PC-9 (cell line): ENCODE data around the gene ZNF778. TPM values are rescaled to one million over a fixed set of nuclear protein-coding genes. Genes with fewer than 3 reads are reported as not detected.

ENCODE experiments used
- BruUV-seq: library from RNA; stranded (reverse); fragments of 400-500 nt; replicated peaks from 2 replicates; lab custom pipeline; 2021; lab: Mats Ljungman, UMichigan
- CTCF ChIA-PET: fragments of 300-600 bp; sonication (Branson Sonifier 250); formaldehyde crosslinking; loops from one replicate; lab custom pipeline; 2022; ENCODE audit warnings: antibody characterized with exemption; lab: Charles Lee
- POLR2A ChIA-PET: fragments of 300-600 bp; sonication (Branson Sonifier 250); formaldehyde crosslinking; loops from one replicate; lab custom pipeline; 2022; ENCODE audit warnings: antibody characterized with exemption; ENCODE audit not compliant: unreplicated experiment; lab: Charles Lee
- DNase-seq, 2 experiments: peaks; one replicate each; pipeline versions ENCODE4 v3.0.0 to v3.0.0-alpha.2; 2015 to 2022; ENCODE audit warnings: mixed read lengths in 1 of 2
- H2AFZ ChIP-seq: fragments of 200-600 bp; sonication (generic); 2 replicates; pipeline ENCODE4 v1.8.1; 2017; ENCODE audit warnings: antibody characterized with exemption
- H3F3A ChIP-seq: fragments of 200-600 bp; sonication (generic); 2 replicates; pipeline ENCODE4 v1.8.1; 2017; ENCODE audit warnings: antibody characterized with exemption, mild to moderate bottlenecking, low read depth; ENCODE audit not compliant: insufficient read depth
- H3K27ac ChIP-seq: fragments of 200-600 bp; sonication (generic); 2 replicates; pipeline ENCODE4 v1.6.1; 2016; ENCODE audit warnings: mixed run types
- H3K27me3 ChIP-seq: fragments of 200-600 bp; sonication (generic); 2 replicates; pipeline ENCODE4 v1.6.1; 2016; ENCODE audit warnings: low read depth, mixed run types; ENCODE audit not compliant: insufficient read depth
- H3K36me3 ChIP-seq: fragments of 200-600 bp; sonication (generic); 2 replicates; pipeline ENCODE4 v1.6.1; 2016; ENCODE audit warnings: low read depth, mixed run types
- H3K4me1 ChIP-seq: fragments of 200-600 bp; sonication (generic); replicated peaks from 2 replicates; pipeline ENCODE4 v1.6.1; 2016; ENCODE audit warnings: mixed run types; ENCODE audit not compliant: insufficient read depth
- H3K4me2 ChIP-seq: fragments of 200-600 bp; sonication (generic); 2 replicates; pipeline ENCODE4 v1.6.1; 2017; ENCODE audit warnings: mixed run types
- H3K4me3 ChIP-seq: fragments of 200-600 bp; sonication (generic); 2 replicates; pipeline ENCODE4 v1.6.1; 2016; ENCODE audit warnings: mixed run types
- H3K79me2 ChIP-seq: fragments of 200-600 bp; sonication (generic); 2 replicates; pipeline ENCODE4 v1.6.1; 2017; ENCODE audit warnings: low read depth, mixed run types
- H3K9me2 ChIP-seq: fragments of 200-600 bp; sonication (generic); 2 replicates; pipeline ENCODE4 v1.8.1; 2017; ENCODE audit warnings: mild to moderate bottlenecking; ENCODE audit not compliant: insufficient read depth
- H3K9me3 ChIP-seq: fragments of 200-600 bp; sonication (generic); 2 replicates; pipeline ENCODE4 v1.8.1; 2016; ENCODE audit warnings: low read depth; ENCODE audit not compliant: insufficient read depth
- H4K20me1 ChIP-seq: fragments of 200-600 bp; sonication (generic); 2 replicates; pipeline ENCODE4 v1.8.1; 2017; ENCODE audit not compliant: insufficient read depth
- CTCF ChIP-seq: fragments of 200-600 bp; sonication (generic); conservative IDR thresholded peaks from 2 replicates; pipeline ENCODE4 v1.6.1; 2017; ENCODE audit warnings: mixed run types, antibody characterized with exemption, mild to moderate bottlenecking, moderate library complexity
- EZH2 ChIP-seq: fragments of 200-600 bp; sonication (generic); IDR thresholded peaks from 2 replicates; pipeline ENCODE4 v1.8.0; 2017; ENCODE audit warnings: antibody characterized with exemption, low read depth
- intact Hi-C: fragments of 100-400 bp; cut with micrococcal nuclease; formaldehyde crosslinking; loops from one replicate; pipeline ENCODE4 v1.10.0; 2022; ENCODE audit not compliant: unreplicated experiment
- total RNA-seq: library from RNA; stranded (reverse); gene quantifications from 2 replicates; pipeline ENCODE4 v1.2.3, GENCODE V29; 2021

Gene ZNF778
- total RNA-seq, 1 experiment from 2014 or later, result 9.5 TPM

DNA sequence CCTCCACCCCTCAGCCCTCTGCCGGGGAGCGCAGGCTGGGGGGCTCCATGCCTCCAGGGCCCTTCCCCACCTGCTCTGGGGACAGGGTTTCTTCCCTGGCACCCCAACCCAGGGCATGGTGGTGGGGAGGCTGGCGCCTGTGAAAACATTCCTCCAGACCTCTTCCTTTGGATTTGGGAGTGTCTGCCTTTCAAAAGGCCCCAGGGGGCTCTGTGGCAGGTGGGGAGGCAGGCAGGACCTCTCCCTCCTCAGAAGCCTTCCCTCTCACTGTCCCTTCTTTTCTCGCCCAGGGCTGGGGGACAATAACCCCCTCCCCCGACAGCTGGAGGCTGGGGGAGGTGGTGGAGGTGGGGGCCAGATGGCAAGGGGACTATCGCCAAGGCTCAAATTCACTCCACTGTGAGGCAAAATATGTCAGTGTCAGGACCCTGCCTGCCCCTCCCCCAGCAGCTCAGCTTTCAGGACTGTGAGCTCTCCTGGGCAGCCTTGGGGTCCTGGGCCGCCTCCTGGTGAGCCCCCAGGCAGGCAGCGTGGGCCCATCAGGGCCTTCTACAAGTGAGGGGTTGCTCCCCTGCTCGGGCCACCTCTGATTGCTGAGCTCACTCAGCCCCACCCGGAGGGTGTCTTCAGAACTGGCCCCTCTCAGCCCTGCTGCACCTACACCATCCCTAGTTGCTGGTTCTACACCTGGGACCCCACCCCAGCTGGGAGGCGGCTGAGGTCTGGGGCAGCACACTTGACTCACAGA, 44.2 kb upstream of the ZNF778 start:
- H3K4me3 ChIP-seq, result no peak overlapping the region
- no peak overlapping the region for H3K27ac ChIP-seq
- no peak overlapping the region for H2AFZ ChIP-seq
- H3K9me3 ChIP-seq, result no peaks in the 10 kb centered on the region
- H3K4me1 ChIP-seq, result peaks cover 11% of the 10 kb centered on the region
- peaks cover 11% of the 10 kb centered on the region; the same call in 1 of the 2 replicates for H3F3A ChIP-seq
- no peaks in the 10 kb centered on the region for H3K9me2 ChIP-seq
- H3K4me2 ChIP-seq, result no peak overlapping the region
- no peaks in the 10 kb centered on the region for H3K79me2 ChIP-seq
- no peaks in the 10 kb centered on the region for H3K36me3 ChIP-seq
- POLR2A ChIA-PET, result no interaction called here
- BruUV-seq, result no TSS peak
- no peaks in the 10 kb centered on the region; the same call in 1 of the 2 replicates for H4K20me1 ChIP-seq
- CTCF ChIA-PET, result interaction anchor here (0.6 kb wide), 1 partner anchor 736 kb away, joined by 4 read pairs; no protein-coding TSS in a partner anchor
- TF ChIP-seq CTCF (no peak), EZH2 (no peak)
- no peak for DNase-seq
- peaks cover 35% of the 10 kb centered on the region for H3K27me3 ChIP-seq
- intact Hi-C loops, result loop anchor here (10.0 kb wide), 1 partner anchor 719 kb away; the partner anchor contains the start of gene ZFPM1

DNA sequence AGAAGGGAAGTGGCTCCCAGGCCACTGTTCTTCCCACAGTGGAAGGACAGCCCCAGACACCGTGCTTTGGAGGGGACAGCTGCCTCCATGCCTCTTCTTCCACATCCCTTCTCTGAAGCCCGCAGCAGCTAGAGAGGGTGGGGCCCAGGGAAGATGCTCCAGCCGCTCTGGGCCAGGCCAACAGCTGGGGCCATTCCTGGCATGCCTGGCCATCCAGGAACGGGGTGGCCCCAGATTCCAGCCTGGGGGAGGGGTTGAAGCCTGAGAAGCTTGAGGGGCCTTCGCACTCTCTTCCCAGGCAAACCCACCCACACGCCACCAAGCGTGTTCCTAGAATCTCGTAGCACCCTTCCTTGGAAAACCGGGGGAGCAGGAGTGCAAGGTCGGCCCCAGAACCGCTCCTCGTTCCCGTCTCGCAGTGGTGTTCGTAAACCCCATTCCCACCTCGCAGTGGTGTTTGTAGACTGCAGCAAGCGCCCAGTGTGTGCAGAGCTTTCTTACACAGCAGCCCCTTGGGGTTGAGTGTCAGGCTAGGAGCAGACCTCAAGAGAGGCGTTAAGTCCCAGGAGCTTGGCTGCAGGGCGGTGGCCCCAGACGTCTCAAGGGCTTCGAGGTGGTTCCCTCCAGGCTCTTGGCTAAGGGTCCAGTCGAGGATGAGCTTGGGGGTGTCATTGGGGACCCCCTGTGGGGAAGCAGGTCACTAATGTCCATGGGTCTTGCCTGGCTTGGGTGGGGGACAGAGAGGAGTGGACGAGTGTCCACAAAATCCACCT, 43.3 kb upstream of the ZNF778 start:
- peaks cover 35% of the 10 kb centered on the region for H3K27me3 ChIP-seq
- TF ChIP-seq EZH2 (no peak), CTCF (no peak)
- ChIA-PET POLR2A (no interaction called here), CTCF (no interaction called here)
- BruUV-seq, result no TSS peak
- no peaks in the 10 kb centered on the region for H3K79me2 ChIP-seq
- no peak for DNase-seq
- no peak overlapping the region for H2AFZ ChIP-seq
- intact Hi-C loops, result loop anchor here (10.0 kb wide), 1 partner anchor 719 kb away; the partner anchor contains the start of gene ZFPM1
- H3K27ac ChIP-seq, result no peak overlapping the region
- peaks cover 11% of the 10 kb centered on the region; the same call in 1 of the 2 replicates for H3F3A ChIP-seq
- H3K4me2 ChIP-seq, result no peak overlapping the region
- no peaks in the 10 kb centered on the region for H3K9me2 ChIP-seq
- no peak overlapping the region for H3K4me3 ChIP-seq
- H3K4me1 ChIP-seq, result peaks cover 11% of the 10 kb centered on the region
- H4K20me1 ChIP-seq, result no peaks in the 10 kb centered on the region; the same call in 1 of the 2 replicates
- no peaks in the 10 kb centered on the region for H3K36me3 ChIP-seq
- H3K9me3 ChIP-seq, result no peaks in the 10 kb centered on the region

GRCh38 chr16:89174877-89175276, 42.6 kb upstream of the ZNF778 start:
- H3K4me3 ChIP-seq, result no peak overlapping the region
- no peaks in the 10 kb centered on the region for H3K36me3 ChIP-seq
- H2AFZ ChIP-seq, result no peak overlapping the region
- POLR2A ChIA-PET, result no interaction called here
- TF ChIP-seq CTCF (no peak), EZH2 (no peak)
- H3F3A ChIP-seq, result peaks cover 11% of the 10 kb centered on the region; the same call in 1 of the 2 replicates
- no peak overlapping the region for H3K27ac ChIP-seq
- H3K4me1 ChIP-seq, result peaks cover 11% of the 10 kb centered on the region
- no peak for DNase-seq
- intact Hi-C loops, result loop anchor here (10.0 kb wide), 1 partner anchor 720 kb away; the partner anchor contains the start of gene ZFPM1
- H3K79me2 ChIP-seq, result no peaks in the 10 kb centered on the region
- peaks cover 35% of the 10 kb centered on the region for H3K27me3 ChIP-seq
- H3K9me2 ChIP-seq, result no peaks in the 10 kb centered on the region
- H3K9me3 ChIP-seq, result no peaks in the 10 kb centered on the region
- CTCF ChIA-PET, result interaction anchor here (0.5 kb wide), 1 partner anchor 156 kb away, joined by 5 read pairs; no protein-coding TSS in a partner anchor
- H3K4me2 ChIP-seq, result no peak overlapping the region
- H4K20me1 ChIP-seq, result no peaks in the 10 kb centered on the region; the same call in none of the 2 replicates
- no TSS peak for BruUV-seq
